ENCODE results near the gene GPX6.

DNA sequence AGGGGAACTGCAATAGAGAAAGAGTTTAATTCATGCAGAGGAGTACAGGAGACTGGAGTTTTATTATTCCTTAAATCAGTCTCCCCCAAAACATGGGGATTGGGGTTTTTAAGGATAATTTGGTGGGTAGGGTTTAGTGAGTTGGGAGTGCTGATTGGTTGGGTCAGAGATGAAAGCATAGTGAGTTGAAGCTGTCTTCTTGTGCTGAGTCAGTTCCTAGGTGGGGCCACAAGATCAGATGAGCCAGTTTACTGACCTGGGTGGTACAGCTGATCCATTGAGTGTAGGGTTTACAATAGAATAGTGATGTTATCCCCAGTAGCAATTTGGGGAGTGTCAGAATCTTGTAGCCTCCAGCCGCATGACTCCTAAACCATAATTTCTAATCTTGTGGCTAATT, 29.1 kb downstream of the GPX6 start:
- TF ChIP-seq, protein P1, sequence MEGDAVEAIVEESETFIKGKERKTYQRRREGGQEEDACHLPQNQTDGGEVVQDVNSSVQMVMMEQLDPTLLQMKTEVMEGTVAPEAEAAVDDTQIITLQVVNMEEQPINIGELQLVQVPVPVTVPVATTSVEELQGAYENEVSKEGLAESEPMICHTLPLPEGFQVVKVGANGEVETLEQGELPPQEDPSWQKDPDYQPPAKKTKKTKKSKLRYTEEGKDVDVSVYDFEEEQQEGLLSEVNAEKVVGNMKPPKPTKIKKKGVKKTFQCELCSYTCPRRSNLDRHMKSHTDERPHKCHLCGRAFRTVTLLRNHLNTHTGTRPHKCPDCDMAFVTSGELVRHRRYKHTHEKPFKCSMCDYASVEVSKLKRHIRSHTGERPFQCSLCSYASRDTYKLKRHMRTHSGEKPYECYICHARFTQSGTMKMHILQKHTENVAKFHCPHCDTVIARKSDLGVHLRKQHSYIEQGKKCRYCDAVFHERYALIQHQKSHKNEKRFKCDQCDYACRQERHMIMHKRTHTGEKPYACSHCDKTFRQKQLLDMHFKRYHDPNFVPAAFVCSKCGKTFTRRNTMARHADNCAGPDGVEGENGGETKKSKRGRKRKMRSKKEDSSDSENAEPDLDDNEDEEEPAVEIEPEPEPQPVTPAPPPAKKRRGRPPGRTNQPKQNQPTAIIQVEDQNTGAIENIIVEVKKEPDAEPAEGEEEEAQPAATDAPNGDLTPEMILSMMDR (IDR thresholded peaks at IDR 0.05; ENCODE audit: low read depth, low read length), result no peak
- TF ChIP-seq POLR2A (IDR thresholded peaks at IDR 0.05; ENCODE audit: extremely low read depth, insufficient read length) (no peak), MYC (IDR thresholded peaks at IDR 0.05; ENCODE audit: low read depth, low read length) (no peak)
- TF ChIP-seq, protein P2, sequence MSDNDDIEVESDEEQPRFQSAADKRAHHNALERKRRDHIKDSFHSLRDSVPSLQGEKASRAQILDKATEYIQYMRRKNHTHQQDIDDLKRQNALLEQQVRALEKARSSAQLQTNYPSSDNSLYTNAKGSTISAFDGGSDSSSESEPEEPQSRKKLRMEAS (IDR thresholded peaks at IDR 0.05; ENCODE audit: low read depth, low read length), result no peak
